Chondrocyte (in vitro differentiated cells): ENCODE results near the gene PTMA. TPM values are rescaled to one million over a fixed set of nuclear protein-coding genes. Genes with fewer than 3 reads are reported as not detected.

Experiments used
- DNase-seq: peaks from one replicate; pipeline ENCODE4 v3.0.0; 2021; ENCODE audit warnings: mixed read lengths, low spot score
- H3K27ac Mint-ChIP-seq: one replicate; pipeline ENCODE4 v1.8.0; 2021; ENCODE audit warnings: mild to moderate bottlenecking, moderate library complexity, mixed read lengths; ENCODE audit not compliant: unreplicated experiment
- H3K27me3 Mint-ChIP-seq: 2 replicates; pipeline ENCODE4 v1.8.0; 2021; ENCODE audit warnings: low read depth, mixed read lengths
- H3K36me3 Mint-ChIP-seq: 2 replicates; pipeline ENCODE4 v1.8.0; 2021; ENCODE audit warnings: low read depth, mixed read lengths
- H3K4me1 Mint-ChIP-seq: 2 replicates; pipeline ENCODE4 v1.8.0; 2021; ENCODE audit warnings: low read depth, mild to moderate bottlenecking, mixed read lengths
- H3K4me3 Mint-ChIP-seq: one replicate; pipeline ENCODE4 v1.8.0; 2021; ENCODE audit warnings: mild to moderate bottlenecking, moderate library complexity, mixed read lengths; ENCODE audit not compliant: unreplicated experiment
- H3K9me3 Mint-ChIP-seq: 2 replicates; pipeline ENCODE4 v1.8.0; 2021; ENCODE audit warnings: low read depth, mixed read lengths
- CTCF ChIP-seq: fragments of 200-600 bp; sonication (generic); IDR thresholded peaks from 2 replicates; pipeline ENCODE4 v1.5.0; 2021; ENCODE audit warnings: antibody characterized with exemption, mild to moderate bottlenecking, moderate library complexity
- total RNA-seq: library from RNA; stranded (reverse); gene quantifications from 3 replicates; pipeline ENCODE4 v1.2.1, GENCODE V29; 2021

The PTMA gene
- total RNA-seq, 1 donor from 2014 or later = 391 TPM

GRCh38 chr2:231683292-231684235 is 24.8 kb upstream of the PTMA start:
- no peak overlapping the region for H3K27ac Mint-ChIP-seq
- no peak for DNase-seq

GRCh38 chr2:231684314-231685223 is 23.8 kb upstream of the PTMA start:
- DNase-seq = no peak
- Mint-ChIP-seq H3K4me3 (no peak overlapping the region), H3K27me3 (no peaks in the 10 kb centered on the region), H3K4me1 (peaks cover 5% of the 10 kb centered on the region), H3K36me3 (no peaks in the 10 kb centered on the region), H3K9me3 (no peaks in the 10 kb centered on the region), H3K27ac (no peak overlapping the region)
- no peak for TF ChIP-seq CTCF

More at GRCh38 chr2:231683292-231684235, 24.8 kb upstream of the PTMA start:
- no peaks in the 10 kb centered on the region for H3K9me3 Mint-ChIP-seq
- H3K4me1 Mint-ChIP-seq = peaks cover 5% of the 10 kb centered on the region
- H3K27me3 Mint-ChIP-seq = no peaks in the 10 kb centered on the region
- H3K36me3 Mint-ChIP-seq = no peaks in the 10 kb centered on the region
- TF ChIP-seq CTCF = no peak
- no peak overlapping the region for H3K4me3 Mint-ChIP-seq

DNA sequence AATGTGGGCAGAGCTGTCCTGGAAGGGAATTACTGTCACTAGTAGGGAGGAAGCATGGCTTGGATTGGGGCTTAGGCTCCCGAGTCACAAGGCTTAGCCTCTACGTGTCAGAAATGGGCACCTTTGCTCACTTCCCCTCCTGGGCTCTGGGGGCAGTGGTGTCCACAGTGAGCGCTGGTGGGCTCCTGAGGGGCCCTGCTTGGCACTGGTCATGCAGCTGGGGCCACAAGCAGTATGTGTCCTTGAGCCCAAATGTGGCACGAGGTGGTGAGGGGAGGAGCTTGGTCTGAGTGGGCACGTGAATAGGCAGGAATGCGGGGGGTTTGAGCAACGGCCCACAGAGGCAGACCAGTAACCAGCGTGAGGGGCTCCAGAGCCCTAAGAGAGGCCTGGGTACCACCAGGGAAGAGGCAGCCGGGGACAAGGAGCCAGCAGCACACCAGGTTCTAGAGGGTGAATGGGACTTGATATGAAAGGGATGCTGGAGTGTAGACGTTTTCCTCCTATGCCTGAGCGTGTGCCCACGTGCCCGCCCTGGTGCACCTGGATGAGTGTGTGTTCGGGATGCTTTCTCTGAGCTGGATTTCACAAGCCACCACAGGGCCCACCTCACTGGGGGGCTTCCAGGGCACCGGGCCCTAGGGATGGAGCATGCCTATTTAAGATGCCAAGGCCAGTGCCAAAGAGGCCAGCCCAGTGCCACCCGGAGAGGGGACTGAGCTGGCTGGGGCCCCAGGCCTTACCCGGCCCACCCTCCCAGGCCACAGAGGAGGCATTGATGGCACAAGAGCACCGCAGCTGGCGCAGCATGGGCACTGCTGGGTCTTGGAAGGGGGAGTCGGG is 22.8 kb upstream of the PTMA start:
- H3K4me3 Mint-ChIP-seq = no peak overlapping the region

DNA sequence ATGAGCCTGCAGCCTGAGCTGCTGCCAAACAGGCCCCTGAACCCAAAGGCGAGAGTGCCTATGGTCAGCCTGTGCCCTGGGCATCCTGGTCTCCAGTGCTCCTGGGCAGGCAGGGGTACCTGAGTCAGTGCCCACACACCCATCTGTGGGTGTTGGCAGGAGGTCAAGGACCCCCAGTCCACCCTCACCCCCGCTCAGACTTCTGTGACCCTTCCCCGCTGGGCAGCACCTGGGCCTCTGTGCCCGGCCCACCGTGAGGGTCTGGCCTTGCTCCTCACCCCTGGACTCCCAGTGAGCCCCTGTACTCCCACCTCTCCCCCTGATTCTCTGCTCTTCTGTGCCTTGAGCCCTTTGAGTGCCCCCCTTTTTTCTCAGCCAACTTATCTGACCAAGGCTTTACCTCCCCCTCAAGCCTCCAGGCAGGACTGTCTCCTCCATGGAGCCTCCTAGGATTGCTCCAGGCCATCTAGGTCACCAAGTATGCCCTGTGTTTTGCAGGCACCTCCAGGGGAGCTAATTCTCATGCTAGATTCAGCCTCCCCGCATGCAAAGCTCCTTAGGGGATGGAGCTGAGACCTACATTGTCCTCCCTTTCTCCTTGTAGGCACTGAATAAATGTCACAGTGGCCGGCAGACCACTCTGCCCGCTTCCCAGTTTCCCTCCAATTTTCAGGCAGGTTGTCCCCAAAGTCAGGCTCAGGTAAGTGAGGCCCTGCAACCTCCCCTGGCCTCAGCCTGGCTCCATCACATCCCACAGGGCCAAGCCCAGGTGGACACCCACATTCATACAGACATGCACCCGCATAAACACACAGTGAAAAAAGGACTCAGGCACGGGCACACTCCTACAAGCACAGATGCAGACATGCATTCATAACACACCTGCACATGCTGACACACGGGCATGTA is 21.9 kb upstream of the PTMA start:
- no peak for DNase-seq
- no peak overlapping the region for H3K4me3 Mint-ChIP-seq

More for the DNA sequence above, 22.8 kb upstream of the PTMA start:
- no peaks in the 10 kb centered on the region for H3K9me3 Mint-ChIP-seq
- peaks cover 5% of the 10 kb centered on the region for H3K4me1 Mint-ChIP-seq
- H3K27me3 Mint-ChIP-seq = no peaks in the 10 kb centered on the region
- DNase-seq = no peak
- peak; percentile 43 for TF ChIP-seq CTCF
- H3K36me3 Mint-ChIP-seq = no peaks in the 10 kb centered on the region
- no peak overlapping the region for H3K27ac Mint-ChIP-seq

More for the DNA sequence above, 21.9 kb upstream of the PTMA start:
- Mint-ChIP-seq H3K27me3 (no peaks in the 10 kb centered on the region), H3K9me3 (no peaks in the 10 kb centered on the region), H3K36me3 (no peaks in the 10 kb centered on the region), H3K4me1 (peaks cover 4% of the 10 kb centered on the region), H3K27ac (no peak overlapping the region)
- no peak for TF ChIP-seq CTCF
